ENCODE results near the gene SMARCA4.

DNA sequence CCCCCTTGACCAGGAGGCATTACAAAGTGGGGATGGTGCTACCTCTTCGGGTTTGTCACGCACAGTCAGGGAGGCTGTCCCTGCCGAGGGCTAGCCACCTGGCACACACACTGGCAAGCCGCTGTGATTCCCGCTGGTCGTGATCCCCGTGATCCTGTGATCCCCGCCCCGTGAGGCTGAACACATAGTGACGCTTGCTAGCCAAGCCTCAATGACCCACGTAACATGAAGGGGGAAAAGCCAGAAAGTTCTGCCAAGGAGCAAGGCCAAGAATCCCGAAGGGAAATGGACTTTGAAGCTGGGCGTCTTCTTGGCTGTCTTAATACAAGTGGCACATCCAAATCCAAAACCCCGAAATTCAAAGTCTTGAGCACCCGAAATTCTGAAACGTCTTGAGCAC, 142.1 kb downstream of the SMARCA4 start:
- no peak for TF ChIP-seq BHLHE40 (IDR thresholded peaks at IDR 0.05; ENCODE audit: borderline replicate concordance)
- TF ChIP-seq LEF1 (IDR thresholded peaks at IDR 0.05; ENCODE audit: borderline replicate concordance), result no peak
- no peak for TF ChIP-seq FOXA1 (IDR thresholded peaks at IDR 0.05)
- TF ChIP-seq ZNF384 (IDR thresholded peaks at IDR 0.05), result no peak
